CD4-positive, alpha-beta memory T cell (primary cell): ENCODE data around the gene KCNB1. TPM values are rescaled to one million over a fixed set of nuclear protein-coding genes. Genes with fewer than 3 reads are reported as not detected.
"Not testable (repeated sequence)": the region's sequence is repeated elsewhere in the genome, so short reads cannot be mapped to it uniquely, and the experiment has no call there.

Source experiments
- CTCF ChIA-PET: fragments of 350-600 bp; sonication (Branson Sonifier 250); formaldehyde crosslinking; loops from one replicate; lab custom pipeline; 2021; ENCODE audit warnings: inconsistent platforms; ENCODE audit not compliant: partially characterized antibody; lab: Charles Lee
- POLR2A ChIA-PET: fragments of 350-600 bp; sonication (Branson Sonifier 250); formaldehyde crosslinking; loops from one replicate; lab custom pipeline; 2021; ENCODE audit not compliant: partially characterized antibody; lab: Charles Lee
- DNase-seq, 5 donors: peaks; one replicate each; pipeline versions ENCODE4 v3.0.0 to v3.0.0-alpha.2; 2020 to 2022; ENCODE audit warnings: mixed read lengths in 1 of 5
- H3K27ac ChIP-seq: one replicate; pipeline ENCODE4 v1.7.0; 2013; ENCODE audit warnings: low read depth, low read length
- H3K27me3 ChIP-seq: 2 replicates; pipeline ENCODE4 v1.7.0; 2013; ENCODE audit warnings: mild to moderate bottlenecking, low read length, moderate library complexity; ENCODE audit not compliant: insufficient read depth
- H3K36me3 ChIP-seq: 2 replicates; pipeline ENCODE4 v1.7.0; 2013; ENCODE audit warnings: mild to moderate bottlenecking, low read length, moderate library complexity; ENCODE audit not compliant: insufficient read depth
- H3K4me1 ChIP-seq: 2 replicates; pipeline ENCODE4 v1.7.0; 2013; ENCODE audit warnings: mild to moderate bottlenecking, low read length, moderate library complexity; ENCODE audit not compliant: insufficient read depth
- H3K4me3 ChIP-seq, 2 donors: one replicate each; pipeline ENCODE4 v1.7.0; 2013; ENCODE audit warnings: low read length in 2 of 2, mild to moderate bottlenecking in 1 of 2
- H3K9me3 ChIP-seq, 2 donors: one replicate each; pipeline ENCODE4 v1.7.0; 2013; ENCODE audit warnings: low read length in 2 of 2, control low read depth in 1 of 2; ENCODE audit not compliant: control insufficient read depth in 1 of 2
- H3K27ac Mint-ChIP-seq, 7 donors: one replicate each; pipeline ENCODE4 v1.8.0; 2020 to 2021; ENCODE audit warnings: mixed read lengths in 7 of 7, mild to moderate bottlenecking in 6 of 7, inconsistent platforms in 3 of 7, moderate library complexity in 3 of 7
- H3K27me3 Mint-ChIP-seq, 2 donors: one replicate each; pipeline ENCODE4 v1.8.0; 2020 to 2021; ENCODE audit warnings: mixed read lengths in 2 of 2
- H3K36me3 Mint-ChIP-seq, 2 donors: one replicate each; pipeline ENCODE4 v1.8.0; 2020 to 2021; ENCODE audit warnings: mixed read lengths in 2 of 2, inconsistent platforms in 1 of 2, mild to moderate bottlenecking in 1 of 2
- H3K4me1 Mint-ChIP-seq, 4 donors: one replicate each; pipeline ENCODE4 v1.8.0; 2020 to 2021; ENCODE audit warnings: mixed read lengths in 4 of 4, mild to moderate bottlenecking in 1 of 4
- H3K4me3 Mint-ChIP-seq, 8 donors: one replicate each; pipeline ENCODE4 v1.8.0; 2020 to 2021; ENCODE audit warnings: mixed read lengths in 8 of 8, mild to moderate bottlenecking in 7 of 8, moderate library complexity in 6 of 8, inconsistent platforms in 3 of 8
- H3K9me3 Mint-ChIP-seq, 8 donors: one replicate each; pipeline ENCODE4 v1.8.0; 2020 to 2021; ENCODE audit warnings: mixed read lengths in 8 of 8, mild to moderate bottlenecking in 5 of 8, inconsistent platforms in 3 of 8, moderate library complexity in 1 of 8
- intact Hi-C: fragments of 100-400 bp; cut with micrococcal nuclease; formaldehyde crosslinking; loops from one replicate; pipeline ENCODE4 v1.15.1; 2023
- polyA plus RNA-seq, 2 donors: library from polyadenylated mRNA; unstranded; fragments of 300-500 nt; fragmentation: Illumina TruSeq; gene quantifications; one replicate each; pipeline ENCODE4 v1.2.3, GENCODE V29; 2021
- total RNA-seq, 2 experiments: library from RNA; stranded (reverse); gene quantifications; one replicate each; pipeline ENCODE4 v1.2.3, GENCODE V29; 2021

Gene KCNB1
- total and polyA plus RNA-seq, 4 experiments from 2014 or later, result 0.09 TPM; not detected in 3

DNA sequence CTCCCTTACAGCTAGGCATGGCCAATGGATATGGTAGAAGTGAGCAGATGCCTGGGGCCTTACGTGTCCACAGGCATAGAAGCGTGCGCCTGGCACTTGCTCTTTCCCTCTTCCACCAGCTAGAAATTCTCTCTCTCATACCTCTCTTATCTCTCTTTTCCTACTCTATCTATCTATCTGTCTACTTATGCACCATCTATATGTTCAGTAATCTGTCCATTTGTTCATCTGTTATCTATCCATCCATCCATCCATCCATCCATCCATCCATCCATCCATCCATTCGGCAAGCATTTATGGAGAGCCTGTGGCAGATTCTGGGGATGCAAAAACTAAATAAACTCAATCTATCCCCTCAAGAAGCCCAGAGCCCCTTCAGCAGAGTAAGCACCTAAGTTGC lies 70.2 kb downstream of the KCNB1 start:
- Mint-ChIP-seq H3K4me3 (no peak overlapping the region), H3K27me3 (peaks cover 25 to 30% of the 10 kb centered on the region in 2 donors), H3K9me3 (no peaks in the 10 kb centered on the region), H3K36me3 (no peaks in the 10 kb centered on the region), H3K4me1 (no peaks in the 10 kb centered on the region), H3K27ac (no peak overlapping the region)
- CTCF ChIA-PET, result interaction anchor here (1.0 kb wide), 1 partner anchor 27 kb away, joined by 3 read pairs; no protein-coding TSS in a partner anchor
- no peaks in the 10 kb centered on the region for H3K27me3 ChIP-seq
- POLR2A ChIA-PET, result no interaction called here
- H3K36me3 ChIP-seq, result no peaks in the 10 kb centered on the region
- intact Hi-C loops, result no loop called here
- no peak overlapping the region for H3K27ac ChIP-seq
- no peak overlapping the region for H3K4me3 ChIP-seq
- H3K9me3 ChIP-seq, result no peaks in the 10 kb centered on the region
- no peaks in the 10 kb centered on the region for H3K4me1 ChIP-seq
- no peak for DNase-seq

DNA sequence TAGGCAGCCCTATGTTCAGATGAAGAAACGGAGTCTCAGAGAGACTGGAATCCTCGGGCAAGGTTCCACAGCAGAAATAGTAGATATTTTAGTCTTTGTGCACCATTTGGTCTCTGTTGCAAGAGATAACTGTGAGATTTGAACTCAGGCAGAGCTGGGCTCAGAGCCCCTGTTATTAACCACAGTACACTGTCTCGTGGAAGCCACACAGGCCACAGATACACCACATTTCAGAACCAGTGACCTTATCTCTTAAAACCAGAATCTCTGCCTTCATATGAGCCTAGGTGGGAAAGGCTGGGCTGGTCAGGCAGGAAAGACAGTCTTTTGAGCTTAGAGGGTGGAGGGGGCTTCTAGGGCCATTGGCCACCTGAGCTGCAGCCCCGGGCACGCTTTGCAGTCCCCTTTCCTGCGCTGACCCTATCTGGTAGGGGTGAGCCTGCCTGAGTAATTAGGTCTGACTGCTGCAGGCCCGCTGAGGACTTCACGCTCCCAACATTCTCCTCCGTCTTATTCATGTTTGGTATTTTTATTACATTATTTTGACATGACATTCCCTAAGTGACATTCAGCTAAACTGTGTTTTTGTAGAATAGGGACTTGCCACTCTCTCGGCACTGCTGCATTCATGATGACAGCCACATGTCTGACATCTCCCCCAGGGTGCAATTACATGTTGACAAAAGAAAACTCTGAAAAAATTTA lies 71.1 kb downstream of the KCNB1 start:
- intact Hi-C loops, result no loop called here
- ChIA-PET POLR2A (no interaction called here), CTCF (interaction anchor here (1.0 kb wide), 1 partner anchor 26 kb away, joined by 3 read pairs; no protein-coding TSS in a partner anchor)
- Mint-ChIP-seq H3K4me3 (no peak overlapping the region), H3K36me3 (no peaks in the 10 kb centered on the region), H3K4me1 (no peaks in the 10 kb centered on the region), H3K27me3 (peaks cover 27 to 34% of the 10 kb centered on the region in 2 donors), H3K27ac (no peak overlapping the region), H3K9me3 (no peaks in the 10 kb centered on the region)
- DNase-seq, result no peak
- no peaks in the 10 kb centered on the region for H3K36me3 ChIP-seq
- H3K4me3 ChIP-seq, result no peak overlapping the region
- no peaks in the 10 kb centered on the region for H3K9me3 ChIP-seq
- H3K4me1 ChIP-seq, result no peaks in the 10 kb centered on the region
- H3K27me3 ChIP-seq, result no peaks in the 10 kb centered on the region
- no peak overlapping the region for H3K27ac ChIP-seq

DNA sequence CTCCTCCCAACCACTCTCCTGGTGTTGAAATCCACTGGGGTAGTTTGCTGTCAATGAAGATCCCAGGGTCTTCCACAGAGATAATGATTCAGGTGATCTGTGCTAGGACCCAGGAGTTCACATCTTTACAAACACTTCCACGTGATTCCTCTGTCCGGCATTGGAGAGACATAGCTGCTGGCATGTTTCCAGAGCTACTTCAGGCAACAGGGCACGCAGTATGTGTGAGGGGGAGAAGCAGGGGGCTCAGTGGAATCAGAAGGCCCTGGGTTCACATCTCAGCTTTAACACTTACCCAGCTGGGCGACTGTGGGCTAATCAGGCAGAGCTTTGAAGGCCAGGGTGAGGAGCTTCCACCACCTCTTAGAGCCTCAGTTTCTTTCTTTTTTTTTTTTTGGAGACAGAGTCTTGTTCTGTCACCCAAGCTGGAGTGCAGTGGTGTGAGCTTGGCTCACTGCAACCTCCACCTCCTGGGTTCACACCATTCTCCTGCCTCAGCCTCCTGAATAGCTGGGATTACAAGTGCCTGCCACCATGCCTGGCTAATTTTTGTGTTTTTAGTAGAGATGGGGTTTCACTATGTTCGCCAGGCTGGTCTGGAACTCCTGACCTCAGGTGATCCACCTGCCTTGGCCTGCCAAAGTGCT lies 72.4 kb downstream of the KCNB1 start:
- H3K4me3 Mint-ChIP-seq, H3K36me3 ChIP-seq, H3K27me3 ChIP-seq, CTCF ChIA-PET, H3K27ac Mint-ChIP-seq, H3K9me3 Mint-ChIP-seq, POLR2A ChIA-PET, H3K4me3 ChIP-seq, H3K36me3 Mint-ChIP-seq, H3K27ac ChIP-seq, intact Hi-C loops, H3K4me1 Mint-ChIP-seq, H3K4me1 ChIP-seq, H3K9me3 ChIP-seq, DNase-seq: not testable (repeated sequence)
- H3K27me3 Mint-ChIP-seq, result peaks cover 27 to 30% of the 10 kb centered on the region in 2 donors

DNA sequence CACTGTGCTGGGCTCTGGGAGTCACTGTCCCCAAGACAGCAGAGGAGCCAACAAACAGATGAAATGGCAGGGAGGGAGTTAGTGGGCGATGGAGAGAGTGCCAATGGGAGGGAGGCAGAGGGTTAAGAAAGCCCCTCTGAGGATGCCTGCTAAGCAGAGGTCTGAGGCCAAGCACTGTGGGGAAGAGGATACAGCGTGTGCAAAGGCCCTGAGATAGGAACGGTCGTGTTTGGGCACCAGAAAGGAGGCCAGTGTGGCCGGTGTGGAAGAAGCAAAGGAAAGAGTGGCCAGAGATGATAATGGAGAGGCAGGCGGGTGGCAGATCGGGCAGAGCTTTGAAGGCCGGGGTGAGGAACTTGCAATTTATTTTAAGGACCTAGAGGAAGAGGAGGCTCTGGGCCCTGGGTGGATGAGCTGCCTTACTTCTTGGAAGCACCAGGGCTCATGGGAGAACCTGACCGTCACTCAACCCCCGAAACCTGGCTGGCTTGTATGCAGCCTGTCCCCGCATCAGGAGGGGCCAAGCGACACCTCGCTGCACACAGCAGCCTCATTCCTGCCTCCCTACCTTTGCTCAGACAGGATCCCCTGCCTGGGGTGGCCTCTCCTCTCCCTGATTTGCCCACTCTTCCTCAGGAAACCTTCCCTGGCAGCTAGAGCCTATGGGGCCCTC lies 73.0 kb downstream of the KCNB1 start:
- H3K27me3 ChIP-seq, result no peaks in the 10 kb centered on the region
- no peaks in the 10 kb centered on the region for H3K4me1 ChIP-seq
- no peaks in the 10 kb centered on the region for H3K36me3 ChIP-seq
- H3K27ac Mint-ChIP-seq, result no peak overlapping the region
- no peaks in the 10 kb centered on the region for H3K4me1 Mint-ChIP-seq
- ChIA-PET CTCF (no interaction called here), POLR2A (no interaction called here)
- no peak for DNase-seq
- H3K4me3 ChIP-seq, result no peak overlapping the region
- no peak overlapping the region for H3K4me3 Mint-ChIP-seq
- no peaks in the 10 kb centered on the region for H3K9me3 ChIP-seq
- intact Hi-C loops, result no loop called here
- H3K27me3 Mint-ChIP-seq, result peaks cover 27% of the 10 kb centered on the region in 2 donors
- H3K27ac ChIP-seq, result no peak overlapping the region
- no peaks in the 10 kb centered on the region for H3K36me3 Mint-ChIP-seq
- no peaks in the 10 kb centered on the region for H3K9me3 Mint-ChIP-seq

DNA sequence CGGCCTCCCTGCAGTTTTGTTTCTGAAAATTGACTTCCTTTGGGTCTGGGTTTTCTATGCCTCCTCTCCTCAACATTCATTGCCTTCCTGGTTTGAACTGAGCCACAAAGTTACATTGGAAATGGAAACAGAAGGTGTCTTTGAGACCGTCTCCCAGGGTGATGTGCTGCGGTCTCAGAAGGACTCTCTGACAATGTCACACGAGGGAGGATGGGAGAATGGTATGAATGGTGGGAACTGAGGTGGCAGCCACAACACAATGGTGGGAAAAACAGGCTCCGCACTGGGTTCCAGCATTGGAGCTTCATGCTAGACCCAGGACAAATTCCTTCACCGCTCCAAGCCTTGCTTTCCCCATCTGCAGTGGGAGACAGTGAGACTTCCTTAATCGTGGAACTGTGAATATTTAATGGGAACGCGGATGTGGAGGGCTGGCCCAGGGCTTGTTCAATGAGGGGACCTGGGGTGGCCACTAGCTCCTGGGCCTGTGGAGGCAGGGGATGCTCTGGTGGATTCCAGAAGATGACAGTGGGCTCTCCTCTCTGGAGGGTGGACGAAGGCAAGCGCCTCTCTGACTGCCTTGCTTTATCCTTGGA lies 73.9 kb downstream of the KCNB1 start:
- H3K27me3 Mint-ChIP-seq, result peaks cover 22 to 26% of the 10 kb centered on the region in 2 donors
- no peaks in the 10 kb centered on the region for H3K36me3 Mint-ChIP-seq
- Histone ChIP-seq H3K36me3 (no peaks in the 10 kb centered on the region), H3K27ac (no peak overlapping the region), H3K9me3 (no peaks in the 10 kb centered on the region), H3K4me3 (no peak overlapping the region), H3K4me1 (no peaks in the 10 kb centered on the region), H3K27me3 (no peaks in the 10 kb centered on the region)
- intact Hi-C loops, result no loop called here
- ChIA-PET CTCF (no interaction called here), POLR2A (no interaction called here)
- DNase-seq, result no peak
- H3K4me1 Mint-ChIP-seq, result no peaks in the 10 kb centered on the region
- no peaks in the 10 kb centered on the region for H3K9me3 Mint-ChIP-seq
- H3K4me3 Mint-ChIP-seq, result no peak overlapping the region
- H3K27ac Mint-ChIP-seq, result no peak overlapping the region

DNA sequence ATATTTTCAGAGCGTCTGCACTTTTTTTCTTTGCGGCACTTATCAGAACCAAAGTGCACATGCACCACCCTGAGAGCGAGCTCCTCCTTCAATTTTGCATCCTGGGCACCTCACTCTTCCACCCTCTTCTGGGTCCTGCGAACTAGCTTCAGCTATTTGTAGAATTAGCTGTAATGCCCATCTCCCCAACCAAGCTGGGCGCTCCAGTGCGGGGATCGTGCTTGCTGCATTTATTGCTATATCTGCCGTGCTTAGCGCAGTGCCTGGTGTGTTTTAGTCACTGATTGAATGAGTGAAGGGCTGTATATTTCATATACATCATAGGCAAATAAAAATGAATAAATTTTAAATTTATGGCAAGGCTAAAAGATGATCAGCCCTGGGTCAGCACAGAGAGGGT lies 75.8 kb downstream of the KCNB1 start:
- H3K4me3 Mint-ChIP-seq, result no peak overlapping the region
- no peaks in the 10 kb centered on the region for H3K4me1 ChIP-seq
- CTCF ChIA-PET, result no interaction called here
- intact Hi-C loops, result no loop called here
- DNase-seq, result no peak
- H3K36me3 ChIP-seq, result no peaks in the 10 kb centered on the region
- no peaks in the 10 kb centered on the region for H3K27me3 ChIP-seq
- H3K27ac ChIP-seq, result no peak overlapping the region
- no peaks in the 10 kb centered on the region for H3K36me3 Mint-ChIP-seq
- H3K9me3 Mint-ChIP-seq, result no peaks in the 10 kb centered on the region
- peaks cover 15 to 21% of the 10 kb centered on the region in 2 donors for H3K27me3 Mint-ChIP-seq
- POLR2A ChIA-PET, result no interaction called here
- no peaks in the 10 kb centered on the region for H3K4me1 Mint-ChIP-seq
- no peaks in the 10 kb centered on the region for H3K9me3 ChIP-seq
- H3K27ac Mint-ChIP-seq, result no peak overlapping the region
- H3K4me3 ChIP-seq, result no peak overlapping the region

DNA sequence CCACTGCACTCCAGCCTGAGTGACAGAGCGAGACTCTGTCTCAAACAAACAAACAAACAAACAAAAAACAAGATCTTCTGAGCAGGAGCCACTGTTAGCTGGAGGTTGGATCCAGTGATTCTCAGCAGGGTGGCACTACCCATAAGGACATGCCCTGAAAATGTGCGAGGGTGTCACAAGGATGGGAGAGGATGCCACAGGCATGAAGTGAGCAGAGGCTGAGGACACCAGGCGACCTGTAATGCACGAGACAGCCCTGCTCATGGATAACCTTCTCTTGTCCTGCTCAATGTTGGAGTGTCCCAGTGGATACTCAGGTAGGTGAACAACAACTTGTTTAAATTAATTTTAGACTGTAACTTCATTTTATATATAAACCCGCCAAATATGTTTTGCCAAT lies 76.8 kb downstream of the KCNB1 start:
- Histone ChIP-seq H3K4me1 (no peaks in the 10 kb centered on the region), H3K9me3 (no peaks in the 10 kb centered on the region), H3K36me3 (no peaks in the 10 kb centered on the region), H3K27ac (no peak overlapping the region), H3K4me3 (no peak overlapping the region), H3K27me3 (no peaks in the 10 kb centered on the region)
- Mint-ChIP-seq H3K27me3 (peaks cover 14 to 21% of the 10 kb centered on the region in 2 donors), H3K4me1 (no peaks in the 10 kb centered on the region), H3K36me3 (no peaks in the 10 kb centered on the region), H3K4me3 (no peak overlapping the region), H3K9me3 (no peaks in the 10 kb centered on the region), H3K27ac (no peak overlapping the region)
- CTCF ChIA-PET, result no interaction called here
- no peak for DNase-seq
- POLR2A ChIA-PET, result no interaction called here
- intact Hi-C loops, result no loop called here
